GM12874 (cell line): ENCODE data around the gene LIMK2.

Experiments used
- TF ChIP-seq, protein P1 (sequence below): IDR thresholded peaks from 2 replicates; pipeline ENCODE4 v1.5.1; 2011; ENCODE audit warnings: low read depth, mild to moderate bottlenecking, control low read depth, low read length, moderate library complexity; ENCODE audit not compliant: insufficient read depth

The LIMK2 gene

GRCh38 chr22:31260474-31260856 lies 48.4 kb downstream of the LIMK2 start:
- TF ChIP-seq, protein P1, sequence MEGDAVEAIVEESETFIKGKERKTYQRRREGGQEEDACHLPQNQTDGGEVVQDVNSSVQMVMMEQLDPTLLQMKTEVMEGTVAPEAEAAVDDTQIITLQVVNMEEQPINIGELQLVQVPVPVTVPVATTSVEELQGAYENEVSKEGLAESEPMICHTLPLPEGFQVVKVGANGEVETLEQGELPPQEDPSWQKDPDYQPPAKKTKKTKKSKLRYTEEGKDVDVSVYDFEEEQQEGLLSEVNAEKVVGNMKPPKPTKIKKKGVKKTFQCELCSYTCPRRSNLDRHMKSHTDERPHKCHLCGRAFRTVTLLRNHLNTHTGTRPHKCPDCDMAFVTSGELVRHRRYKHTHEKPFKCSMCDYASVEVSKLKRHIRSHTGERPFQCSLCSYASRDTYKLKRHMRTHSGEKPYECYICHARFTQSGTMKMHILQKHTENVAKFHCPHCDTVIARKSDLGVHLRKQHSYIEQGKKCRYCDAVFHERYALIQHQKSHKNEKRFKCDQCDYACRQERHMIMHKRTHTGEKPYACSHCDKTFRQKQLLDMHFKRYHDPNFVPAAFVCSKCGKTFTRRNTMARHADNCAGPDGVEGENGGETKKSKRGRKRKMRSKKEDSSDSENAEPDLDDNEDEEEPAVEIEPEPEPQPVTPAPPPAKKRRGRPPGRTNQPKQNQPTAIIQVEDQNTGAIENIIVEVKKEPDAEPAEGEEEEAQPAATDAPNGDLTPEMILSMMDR: no peak

- TF ChIP-seq, protein P1: no peak
Measured at GRCh38 chr22:31262312-31263133, 50.4 kb downstream of the LIMK2 start.

DNA sequence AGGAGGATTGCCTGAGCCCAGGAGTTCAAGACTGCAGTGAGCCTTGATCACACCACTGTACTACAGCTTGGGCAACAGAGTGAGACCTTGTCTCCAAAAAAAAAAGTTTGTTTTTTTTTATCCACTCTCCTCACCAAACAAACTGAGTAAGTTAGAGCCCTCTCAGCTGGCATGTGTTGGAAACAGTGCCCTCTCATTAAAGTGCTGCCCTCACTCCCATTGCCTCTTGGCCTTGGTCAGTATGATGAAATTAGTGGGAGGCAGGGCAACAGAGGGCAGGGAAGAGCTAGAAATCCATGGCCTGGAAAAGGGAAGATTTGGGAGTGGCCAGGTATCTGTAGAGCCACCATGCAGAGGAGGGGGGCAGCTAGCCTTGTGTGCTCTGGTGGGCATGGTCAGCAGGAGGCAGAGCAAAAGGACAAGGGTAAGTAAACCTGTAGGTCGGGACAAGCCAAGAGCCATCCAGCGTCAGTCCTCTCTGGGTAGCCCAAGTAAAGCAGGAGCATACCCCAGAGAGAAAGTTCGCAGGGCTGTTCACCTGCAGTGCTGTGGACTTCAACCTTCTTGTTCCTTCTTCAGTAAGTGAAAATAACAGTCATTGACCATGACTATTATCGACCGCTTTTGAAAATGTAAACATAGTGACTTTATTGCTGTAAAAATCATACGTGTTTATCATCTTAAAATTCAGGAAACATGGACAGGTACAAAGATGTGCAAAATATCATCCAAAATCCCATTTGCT lies 52.0 kb downstream of the LIMK2 start:
- TF ChIP-seq, protein P1: no peak

DNA sequence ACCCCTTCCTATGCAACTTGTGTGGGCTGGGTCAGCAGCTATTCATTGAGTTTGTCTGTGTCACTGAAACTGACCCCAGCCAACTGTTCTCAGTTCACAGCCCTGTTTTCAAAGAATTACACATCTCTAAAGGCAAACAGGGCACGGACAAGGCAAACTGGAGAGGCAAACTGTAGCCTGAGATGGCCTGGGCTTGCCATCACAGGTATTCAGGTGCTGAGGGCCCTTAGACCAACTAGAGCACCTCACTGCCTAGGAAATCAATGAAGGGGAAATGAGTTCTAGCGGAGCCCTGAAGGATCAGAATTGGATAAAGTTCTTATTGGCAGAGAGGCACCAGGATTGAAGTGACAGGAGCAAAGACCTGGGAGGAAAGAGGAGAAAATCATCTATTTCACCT lies 56.2 kb downstream of the LIMK2 start:
- TF ChIP-seq, protein P1: no peak

- TF ChIP-seq, protein P1: no peak
Measured at GRCh38 chr22:31269892-31270579, 57.9 kb downstream of the LIMK2 start.

DNA sequence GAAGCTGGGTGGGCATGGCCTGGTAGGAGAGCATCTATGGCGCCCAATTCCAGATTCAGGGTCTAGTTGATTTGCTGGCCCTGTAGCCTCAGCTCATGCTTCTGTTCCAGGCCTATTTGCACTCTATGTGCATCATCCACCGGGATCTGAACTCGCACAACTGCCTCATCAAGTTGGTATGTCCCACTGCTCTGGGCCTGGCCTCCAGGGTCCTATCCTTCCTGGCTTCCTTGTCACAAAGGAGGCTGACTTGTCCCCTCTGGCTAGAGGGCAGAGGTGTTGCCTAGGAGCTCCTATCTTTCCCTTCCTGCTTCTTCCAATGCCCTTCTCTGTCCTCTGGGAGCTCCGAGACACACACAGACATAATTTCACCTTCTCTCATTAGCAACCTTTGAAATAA lies 58.9 kb downstream of the LIMK2 start:
- TF ChIP-seq, protein P1: no peak

DNA sequence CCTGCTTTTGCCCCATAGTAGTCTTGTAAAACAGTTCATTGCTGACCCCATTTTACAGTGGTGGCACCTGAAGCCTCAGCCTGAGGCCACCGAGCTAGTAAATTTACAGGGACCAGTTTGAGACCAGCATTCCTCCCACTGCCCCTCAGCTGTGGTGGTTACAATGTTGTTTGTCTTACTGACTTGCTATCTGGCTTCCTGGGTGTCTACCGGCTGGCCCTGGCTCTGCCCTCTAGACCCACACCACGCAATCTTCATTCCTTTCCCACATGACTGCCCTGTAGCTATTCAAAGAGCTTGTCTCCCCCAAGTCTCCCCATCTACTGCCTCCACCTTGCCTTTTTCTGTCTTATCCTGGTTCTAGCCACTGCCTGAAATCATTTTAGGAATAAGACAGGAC lies 59.4 kb downstream of the LIMK2 start:
- TF ChIP-seq, protein P1: no peak
